RPMI8226 (cell line): ENCODE results near the gene RBFA.

Source experiments
- DNase-seq: peaks from one replicate; pipeline ENCODE4 v3.0.0-alpha.2; 2015

RBFA gene

DNA sequence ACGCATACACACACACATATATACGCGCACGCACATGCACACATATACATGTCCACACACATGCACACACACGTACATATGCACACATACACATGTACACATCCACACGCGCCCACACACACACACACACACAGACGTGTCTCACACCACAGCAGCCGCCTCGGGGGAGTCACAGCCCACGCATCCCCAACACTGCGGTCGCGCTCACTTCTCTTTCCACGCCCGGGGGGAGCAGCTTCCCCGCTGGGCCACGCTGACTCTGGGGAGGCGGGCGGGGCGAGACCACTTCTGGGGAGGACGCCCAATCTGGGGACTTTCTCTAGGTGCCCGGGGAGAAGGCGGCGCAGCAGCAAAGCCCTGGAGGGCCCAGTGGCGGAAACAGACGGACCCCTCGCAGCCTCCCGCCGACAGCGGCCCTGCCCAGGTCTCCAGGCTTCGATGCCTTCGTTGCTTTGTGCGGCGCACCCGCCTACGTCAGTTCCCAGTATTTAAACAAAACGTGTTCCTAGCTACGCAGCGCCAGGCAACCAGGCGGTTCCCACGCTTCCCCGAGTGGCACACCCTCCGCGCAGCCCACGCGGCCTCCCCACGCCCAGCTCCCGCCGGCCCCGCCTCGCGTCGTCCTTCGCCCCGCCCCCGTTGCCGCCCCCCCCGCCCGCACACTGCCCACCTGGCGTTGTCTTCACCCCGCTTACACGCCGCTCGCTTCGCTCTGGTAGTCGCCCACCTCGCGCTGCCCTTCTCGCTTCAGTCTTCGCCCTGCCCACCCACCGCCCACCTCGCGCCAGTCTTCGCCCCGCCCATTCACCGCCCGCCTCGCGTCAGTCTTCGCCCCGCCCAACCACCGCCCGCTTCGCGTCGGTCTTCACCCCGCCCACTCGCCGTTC is 810 bp upstream of the RBFA start:
- DNase-seq: no peak

DNA sequence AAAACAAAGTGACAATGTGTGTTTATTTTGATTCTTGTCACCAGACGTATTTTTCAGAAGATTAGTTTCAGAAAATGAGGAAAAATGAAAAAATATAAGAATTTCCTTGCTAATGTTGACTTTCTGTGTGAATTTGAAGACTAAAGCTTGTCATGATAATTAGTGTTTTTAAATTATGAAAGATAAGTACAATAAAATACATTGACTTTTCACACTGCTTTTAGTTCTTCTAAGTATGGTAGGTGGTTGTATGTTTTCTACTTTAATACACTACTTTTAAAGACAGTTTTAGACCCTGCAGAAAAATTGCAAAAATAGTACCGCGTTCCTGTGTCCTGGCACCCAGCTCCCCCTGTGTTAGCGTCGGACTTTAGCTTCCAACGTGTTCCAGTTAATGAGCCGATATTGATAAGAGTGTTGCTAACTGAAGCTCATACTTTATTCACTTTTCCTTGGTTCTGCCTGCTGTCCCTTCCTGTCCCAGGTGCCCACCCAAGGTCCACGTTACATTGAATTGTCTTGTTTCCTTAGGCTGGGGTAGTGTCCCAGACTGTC is 695 bp downstream of the RBFA start:
- peak; percentile 10 for DNase-seq

DNA sequence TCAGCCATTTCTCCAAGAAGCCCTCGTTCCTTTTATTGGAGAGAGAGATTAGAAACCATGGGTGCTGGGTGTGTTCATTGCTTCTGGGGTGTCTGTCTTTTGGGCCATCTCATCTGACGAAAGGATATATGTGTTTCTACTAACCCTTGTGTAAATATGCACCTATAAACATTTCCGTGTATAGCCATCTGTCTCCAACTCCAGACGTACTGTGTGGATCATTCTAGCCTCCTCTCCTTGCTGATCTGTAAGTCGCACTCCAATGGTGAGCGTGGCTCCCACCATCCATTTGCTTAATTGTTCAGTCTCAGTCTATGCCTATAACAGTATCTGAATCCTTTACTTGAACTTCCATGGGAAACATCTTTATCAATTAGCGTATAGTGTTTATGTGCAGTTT is 1.8 kb downstream of the RBFA start:
- no peak for DNase-seq

DNA sequence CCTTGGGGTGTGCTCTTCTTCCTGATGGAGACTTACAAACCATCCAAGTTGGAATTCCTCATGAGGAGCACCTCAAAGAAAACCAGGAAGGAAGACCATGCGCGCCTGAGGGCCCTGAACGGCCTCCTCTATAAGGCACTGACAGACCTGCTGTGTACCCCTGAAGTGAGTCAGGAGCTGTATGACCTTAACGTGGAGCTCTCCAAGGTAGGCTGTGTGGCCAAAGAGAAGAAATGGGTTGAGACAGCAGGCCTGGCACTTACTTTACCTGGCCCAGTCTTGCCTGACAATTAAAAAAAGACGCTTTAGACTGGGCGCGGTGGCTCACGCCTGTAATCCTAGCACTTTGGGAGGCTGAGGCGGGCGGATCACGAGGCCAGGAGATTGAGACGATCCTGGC is 3.1 kb downstream of the RBFA start:
- no peak for DNase-seq

DNA sequence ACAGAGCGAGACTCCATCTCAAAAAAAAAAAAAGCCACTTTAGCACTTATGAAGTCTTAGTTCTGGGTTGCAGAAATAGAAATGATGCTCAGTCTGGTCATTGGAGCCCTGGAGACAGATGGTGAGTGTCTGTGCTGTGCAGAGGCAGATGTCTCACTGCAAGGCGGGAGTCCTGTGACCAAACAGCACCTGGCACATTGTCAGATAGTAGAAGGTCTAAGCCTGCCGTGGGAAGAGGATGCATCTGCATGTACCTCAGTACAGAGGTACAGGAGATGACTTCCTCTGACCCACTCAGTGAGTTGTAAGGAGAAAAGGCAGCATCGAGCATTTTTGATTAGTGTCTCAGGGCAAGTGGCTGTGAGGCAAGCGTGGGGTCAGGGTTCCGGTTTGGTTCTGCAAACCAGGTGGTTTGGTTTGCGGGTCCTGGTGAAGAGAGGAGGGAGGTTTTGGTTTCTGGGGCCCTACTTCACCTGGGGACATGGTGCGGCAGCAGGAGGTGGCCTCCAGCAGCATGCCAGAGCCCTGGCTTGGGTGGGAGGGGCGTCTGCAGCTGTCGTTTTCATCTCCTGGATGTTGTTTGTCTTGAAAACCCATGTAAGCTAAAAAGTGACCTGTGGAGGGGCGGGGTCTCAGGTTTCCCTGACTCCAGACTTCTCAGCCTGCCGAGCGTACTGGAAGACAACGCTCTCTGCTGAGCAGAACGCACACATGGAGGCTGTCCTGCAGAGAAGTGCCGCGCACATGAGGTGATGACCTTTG is 3.8 kb downstream of the RBFA start:
- DNase-seq: no peak

DNA sequence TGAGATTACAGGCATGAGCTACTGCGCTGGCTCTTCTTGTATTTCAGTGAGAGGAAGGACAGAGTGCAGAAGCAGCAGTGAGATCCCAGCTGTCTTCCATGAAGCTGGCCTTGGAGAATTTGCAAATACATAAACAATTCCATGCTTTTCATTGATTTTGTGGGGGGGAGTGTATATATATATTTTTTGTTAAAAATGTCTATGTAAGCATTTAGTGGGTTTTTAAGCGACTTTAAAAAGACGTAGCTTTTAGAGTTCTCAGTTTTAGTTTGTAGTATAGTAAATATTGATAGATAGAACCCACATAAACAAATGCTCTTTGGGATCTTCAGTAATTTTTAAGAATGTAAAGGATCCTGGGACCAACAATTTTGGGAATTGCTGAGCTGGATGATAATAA is 6.3 kb downstream of the RBFA start:
- DNase-seq: no peak

DNA sequence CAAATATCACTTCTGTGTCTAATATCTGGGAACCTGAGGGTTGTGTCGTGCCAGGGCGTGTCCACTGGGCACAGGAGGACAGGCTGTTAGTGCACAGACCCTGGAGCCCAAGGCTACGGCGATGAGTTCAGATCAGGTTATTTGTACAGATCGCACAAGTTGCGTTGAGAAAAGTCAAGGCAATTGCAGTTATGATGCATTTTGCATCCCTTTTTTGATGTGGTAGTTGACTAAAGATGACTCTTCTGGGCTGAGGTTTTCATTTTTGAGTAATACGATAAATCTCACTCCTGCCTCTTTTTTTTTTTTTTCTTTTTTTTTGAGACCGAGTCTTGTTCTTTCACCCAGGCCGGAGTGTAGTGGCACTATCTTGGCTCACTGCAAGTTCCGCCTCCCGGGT is 7.2 kb downstream of the RBFA start:
- DNase-seq: no peak

DNA sequence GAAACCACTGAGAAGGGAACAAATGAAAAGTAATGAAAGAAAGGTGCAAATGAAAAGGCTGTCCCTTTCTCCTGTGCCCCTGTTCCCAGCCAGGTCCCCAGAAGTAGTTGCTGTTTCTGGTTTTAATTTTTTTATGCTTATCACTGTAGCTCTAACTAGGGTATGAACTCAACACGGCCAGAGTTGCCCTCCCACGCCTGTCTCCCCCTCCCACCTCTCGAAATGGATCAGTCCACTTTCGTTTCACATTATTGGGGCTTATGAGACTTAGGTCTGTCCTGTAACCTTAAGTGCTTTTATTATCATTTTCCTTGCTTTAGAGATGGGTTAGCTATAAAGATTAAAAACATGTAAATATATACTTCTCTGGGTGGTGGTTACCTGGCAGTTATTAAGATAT is 8.6 kb downstream of the RBFA start:
- DNase-seq: no peak

DNA sequence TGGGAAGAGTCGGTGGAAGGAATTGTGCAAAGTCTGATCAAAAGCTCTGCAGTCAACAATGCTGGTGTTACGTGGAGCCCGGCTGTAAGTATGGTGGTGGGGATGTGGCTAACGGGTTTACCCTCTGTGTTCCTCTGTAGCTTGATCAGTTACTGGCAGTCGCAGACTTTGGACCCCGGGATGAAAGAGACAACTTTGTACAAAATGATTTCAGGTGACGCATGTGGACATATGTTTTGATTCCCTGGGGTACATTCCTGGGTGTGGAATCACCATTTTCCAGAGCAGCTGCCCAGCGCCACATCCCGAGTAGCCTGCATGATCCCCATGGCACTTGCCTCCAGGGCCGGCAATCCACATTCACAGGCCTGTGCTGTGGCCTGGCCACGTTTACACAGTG is 9.8 kb downstream of the RBFA start:
- no peak for DNase-seq

DNA sequence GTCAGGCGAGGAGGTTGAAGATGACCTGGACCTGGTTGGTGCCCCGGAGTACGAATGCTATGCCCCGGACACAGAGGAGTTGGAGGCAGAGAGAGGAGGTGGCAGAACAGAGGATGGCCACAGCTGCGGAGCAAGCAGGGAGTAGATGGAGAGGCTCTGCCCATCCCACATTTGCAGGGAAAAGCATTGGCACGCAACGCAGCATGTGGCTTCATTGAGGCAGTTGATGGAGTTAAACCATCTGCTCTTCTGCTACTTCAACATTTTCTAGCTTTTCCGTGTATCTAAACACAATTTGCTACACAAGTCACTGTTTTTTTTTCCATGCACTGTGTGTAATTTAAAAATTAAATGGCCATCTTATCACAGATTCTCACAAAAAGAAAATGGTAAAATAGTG is 11.8 kb downstream of the RBFA start:
- DNase-seq: no peak

DNA sequence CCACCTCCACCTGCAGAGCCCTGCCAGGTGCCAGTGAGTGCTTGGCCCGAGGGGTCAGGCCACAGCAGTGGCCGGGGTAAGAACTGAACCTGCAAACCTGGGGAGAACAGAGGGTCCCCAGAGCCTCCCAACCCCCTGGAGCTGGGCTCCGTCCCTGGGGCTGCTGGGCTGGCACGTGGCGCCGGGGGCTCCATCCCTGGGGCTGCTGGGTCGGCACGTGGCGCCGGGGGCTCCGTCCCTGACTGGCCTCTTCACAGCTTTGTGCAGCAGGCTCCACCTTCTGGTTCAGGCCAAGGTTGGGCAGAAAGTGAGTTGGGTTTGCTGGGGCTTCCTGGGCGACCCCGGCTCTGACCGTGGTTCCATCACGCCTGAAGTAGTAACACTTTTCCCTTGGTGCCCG is 12.2 kb downstream of the RBFA start:
- DNase-seq: no peak

DNA sequence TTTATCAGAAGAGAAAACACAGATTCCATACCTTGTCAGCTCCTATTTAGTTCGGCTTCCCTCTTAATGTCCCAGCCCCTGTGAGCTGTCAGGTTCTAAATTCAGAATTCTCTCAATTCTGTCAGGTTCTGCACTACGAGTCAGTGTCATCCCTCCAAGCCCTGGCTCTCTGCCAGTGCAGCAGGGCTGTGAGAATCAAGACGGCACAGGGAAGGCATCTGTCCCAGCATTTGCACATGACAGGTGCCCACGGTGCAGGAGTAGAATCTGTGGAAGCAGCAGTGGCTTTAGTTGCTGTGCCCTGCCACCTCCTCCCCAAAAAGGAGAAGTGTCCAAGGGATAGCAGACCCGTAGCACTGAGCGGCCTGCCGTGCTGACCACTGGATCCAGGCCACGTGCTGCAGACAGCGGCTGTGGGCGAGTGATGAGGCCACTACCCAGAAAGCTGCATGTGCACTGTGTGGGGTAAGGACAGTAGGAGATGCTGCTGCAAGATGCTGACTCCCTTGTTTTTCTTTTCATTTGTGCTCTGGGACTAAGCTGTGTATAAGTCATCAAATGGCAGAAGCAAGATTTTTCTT is 12.8 kb downstream of the RBFA start:
- DNase-seq: no peak

DNA sequence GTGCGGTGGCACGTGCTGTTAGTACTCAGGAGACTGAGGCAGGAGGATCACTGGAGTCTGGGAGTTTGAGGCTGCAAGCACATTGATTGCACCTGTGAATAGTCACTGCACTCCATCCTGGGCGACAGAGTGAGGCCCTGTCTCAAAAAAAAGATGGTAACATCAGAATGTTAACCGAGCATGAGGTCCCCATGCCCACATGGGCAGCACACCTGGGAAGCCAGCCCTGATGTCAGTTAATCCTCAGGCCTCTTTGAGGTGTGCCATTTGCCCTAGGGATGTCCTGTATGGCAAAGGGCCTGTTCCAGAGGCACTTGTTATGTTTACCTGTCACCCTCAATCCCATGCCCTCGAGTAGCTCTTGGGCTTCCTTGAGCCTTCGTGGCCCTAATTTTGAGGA is 16.6 kb downstream of the RBFA start:
- no peak for DNase-seq

DNA sequence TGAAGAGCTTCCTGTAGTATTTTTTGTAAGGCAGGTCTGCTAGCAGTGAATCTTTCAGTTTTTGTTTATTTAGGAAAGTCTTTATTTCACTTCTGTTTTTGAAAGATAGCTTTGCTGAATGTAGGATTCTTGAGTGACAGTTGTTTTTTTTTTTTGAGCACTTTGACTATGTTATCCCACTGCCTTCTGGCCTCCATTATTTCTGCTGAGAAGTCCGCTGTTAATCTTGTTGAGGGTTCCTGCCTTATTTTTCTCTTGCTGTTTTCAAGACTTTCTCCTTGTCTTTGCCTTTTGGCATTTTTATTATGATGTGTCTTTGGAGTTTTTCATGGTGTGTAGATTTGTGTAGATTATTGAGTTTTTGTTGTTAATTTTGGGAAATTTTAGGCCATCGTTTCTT is 21.9 kb downstream of the RBFA start:
- DNase-seq: no peak

DNA sequence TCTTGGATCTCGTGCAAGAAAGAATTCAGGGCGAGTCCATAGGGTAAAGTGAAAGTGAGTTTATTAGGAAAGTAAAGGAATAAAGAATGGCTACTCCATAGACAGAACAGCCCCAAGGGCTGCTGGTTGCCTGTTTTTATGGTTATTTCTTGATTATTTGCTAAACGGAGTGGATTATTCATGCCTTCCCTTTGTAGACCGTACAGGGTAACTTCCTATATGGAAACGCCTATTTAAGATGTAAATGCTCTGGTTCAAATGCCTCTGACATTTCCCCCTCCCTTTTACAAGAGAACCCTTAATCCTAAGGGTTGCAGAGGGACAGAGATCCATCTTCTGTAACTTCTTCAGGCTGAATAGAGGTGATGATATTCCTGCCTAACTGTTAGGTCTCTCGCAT is 25.7 kb downstream of the RBFA start:
- no peak for DNase-seq

DNA sequence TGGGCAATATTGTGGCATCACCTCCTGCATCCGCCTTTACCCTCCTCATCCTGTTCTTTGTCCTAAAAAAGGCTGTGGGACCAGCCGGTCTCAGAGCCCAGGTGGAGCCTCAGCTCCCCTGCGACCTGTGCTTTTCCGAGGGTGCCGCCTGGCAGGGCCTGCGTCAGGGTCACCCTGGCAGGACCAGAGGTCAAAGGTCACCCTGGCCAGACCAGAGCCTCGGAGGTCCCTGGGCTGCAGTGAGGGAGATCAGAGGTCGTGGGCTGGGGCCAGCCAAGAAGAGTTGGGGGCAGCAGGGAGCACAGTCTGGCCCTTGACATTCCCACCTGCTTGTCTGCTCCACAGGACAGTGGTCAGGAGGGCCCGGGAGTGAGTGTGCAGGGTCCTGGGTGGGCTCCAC is 31.5 kb downstream of the RBFA start:
- DNase-seq: no peak

DNA sequence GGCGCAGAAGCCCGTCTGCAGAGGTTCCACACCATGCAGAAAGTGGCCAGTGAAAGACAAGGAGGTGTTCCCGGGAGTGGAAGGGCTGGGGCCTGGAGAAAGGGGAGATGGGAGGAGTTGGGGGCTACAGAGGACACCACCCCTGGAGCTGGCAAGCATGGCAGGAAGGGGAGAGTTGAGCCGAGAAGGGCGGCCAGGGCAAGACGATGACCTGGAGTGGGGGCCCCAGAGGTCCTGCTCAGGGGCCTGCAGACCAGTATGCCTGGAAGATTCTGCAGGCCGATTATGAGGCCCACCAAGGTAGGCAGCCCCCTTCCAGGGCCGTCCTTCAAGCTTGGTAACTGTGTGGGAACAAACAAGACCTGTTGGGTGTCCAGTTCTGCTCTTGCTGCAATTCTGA is 33.1 kb downstream of the RBFA start:
- no peak for DNase-seq

DNA sequence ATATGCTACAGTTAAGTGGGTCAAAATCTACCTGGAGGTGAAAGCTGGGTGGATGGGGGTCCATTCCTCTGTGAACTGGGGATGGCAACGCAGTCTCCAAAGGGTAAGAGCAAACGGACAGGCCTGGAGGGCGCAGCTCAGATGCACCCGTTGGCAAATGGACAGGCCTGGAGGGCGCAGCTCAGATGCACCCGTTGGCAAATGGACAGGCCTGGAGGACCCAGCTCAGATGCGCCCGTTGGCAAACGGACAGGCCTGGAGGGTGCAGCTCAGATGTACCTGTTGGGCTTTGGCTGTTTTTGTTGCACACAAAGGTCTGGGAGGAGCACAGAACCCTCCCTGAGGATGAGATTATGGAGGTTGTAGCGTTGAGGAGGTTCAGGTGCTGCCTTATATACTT is 33.7 kb downstream of the RBFA start:
- DNase-seq: no peak

DNA sequence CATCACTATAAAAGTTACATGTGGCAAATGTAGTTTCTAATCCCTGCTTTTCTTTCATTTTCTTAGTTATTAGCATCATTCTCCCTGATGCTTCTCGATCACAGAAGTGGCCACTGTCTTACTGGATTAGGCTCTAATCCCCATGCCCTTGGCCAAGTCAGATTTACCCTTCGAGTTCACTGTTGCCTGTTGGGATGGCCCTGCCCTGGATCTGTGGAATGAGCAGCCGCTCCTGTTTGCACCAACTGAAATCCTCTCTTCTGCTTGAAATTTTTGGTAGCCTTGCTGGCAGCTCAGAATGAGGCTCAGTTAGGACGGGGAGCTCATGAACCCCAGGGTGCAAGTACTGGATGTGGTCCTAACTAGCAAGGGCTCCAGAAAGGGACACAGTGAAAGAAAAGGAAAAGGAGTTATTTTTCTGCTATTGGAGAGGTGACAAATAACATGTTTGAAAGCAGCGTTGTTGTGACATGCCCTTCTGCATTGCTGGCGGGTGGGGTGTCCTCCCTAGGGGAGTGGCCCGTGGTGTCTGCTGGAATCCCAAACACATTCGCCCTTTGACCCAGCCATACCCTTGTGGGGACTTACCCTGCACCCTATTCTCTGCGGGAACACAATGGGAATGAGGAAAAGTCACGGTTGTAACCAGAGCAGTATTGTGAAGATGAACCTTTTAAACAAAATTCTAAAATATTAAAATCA is 34.5 kb downstream of the RBFA start:
- no peak for DNase-seq

DNA sequence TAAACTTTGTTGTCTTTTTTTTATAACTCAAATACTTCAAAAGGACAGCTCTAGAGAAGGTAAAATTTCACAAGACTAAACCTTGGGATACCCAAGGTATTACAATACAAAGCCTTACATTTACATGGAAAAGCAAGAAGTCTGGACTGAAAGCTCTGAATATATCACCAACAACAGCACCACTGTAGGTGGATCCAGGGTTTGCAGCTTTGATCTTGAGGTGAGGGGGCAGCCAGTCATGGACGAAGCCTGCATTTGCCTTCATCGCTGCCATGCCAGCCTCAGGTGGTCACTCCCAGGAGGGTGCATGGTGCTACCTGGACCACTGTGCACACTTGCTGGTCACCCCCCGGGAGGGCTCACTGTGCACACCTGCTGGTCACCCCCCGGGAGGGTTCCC is 36.6 kb downstream of the RBFA start:
- DNase-seq: no peak

DNA sequence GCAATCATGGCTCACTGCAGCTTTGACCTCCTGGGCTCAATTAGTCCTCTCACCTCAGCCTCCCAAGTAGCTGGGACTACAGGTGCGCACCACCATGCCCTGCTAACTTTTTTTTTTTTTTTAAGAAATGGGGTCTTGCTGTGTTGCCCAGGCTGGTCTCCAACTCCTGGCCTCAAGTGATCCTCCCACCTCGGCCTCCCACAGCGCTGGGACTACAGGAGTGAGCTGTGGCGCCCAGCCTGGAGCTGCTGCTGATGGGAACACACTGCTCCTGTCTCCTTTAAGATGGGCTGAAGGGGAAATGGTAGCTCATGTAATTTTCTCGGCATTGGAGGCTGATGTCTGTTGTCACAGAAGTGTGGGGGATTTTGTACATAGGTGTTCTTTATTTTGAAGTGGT is 39.9 kb downstream of the RBFA start:
- DNase-seq: no peak

DNA sequence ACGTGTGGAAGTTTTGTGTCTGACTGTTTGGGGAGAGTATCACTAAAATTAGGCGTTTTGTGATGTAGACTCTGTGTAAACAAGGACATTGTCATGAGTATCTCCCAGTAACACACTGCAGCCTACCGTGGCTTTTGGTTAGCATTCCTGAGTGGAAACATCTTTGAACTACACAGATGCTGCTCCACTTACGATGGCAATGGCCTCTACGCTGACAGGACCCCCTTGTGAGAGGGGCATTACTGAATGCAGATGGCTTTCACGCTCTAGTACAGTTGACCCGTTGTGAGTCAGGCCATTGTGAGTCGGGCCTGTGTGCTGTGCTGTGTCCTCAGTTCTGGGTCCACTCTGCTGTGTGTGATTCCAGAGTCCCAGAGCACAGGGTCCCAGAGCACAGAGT is 40.5 kb downstream of the RBFA start:
- DNase-seq: no peak

DNA sequence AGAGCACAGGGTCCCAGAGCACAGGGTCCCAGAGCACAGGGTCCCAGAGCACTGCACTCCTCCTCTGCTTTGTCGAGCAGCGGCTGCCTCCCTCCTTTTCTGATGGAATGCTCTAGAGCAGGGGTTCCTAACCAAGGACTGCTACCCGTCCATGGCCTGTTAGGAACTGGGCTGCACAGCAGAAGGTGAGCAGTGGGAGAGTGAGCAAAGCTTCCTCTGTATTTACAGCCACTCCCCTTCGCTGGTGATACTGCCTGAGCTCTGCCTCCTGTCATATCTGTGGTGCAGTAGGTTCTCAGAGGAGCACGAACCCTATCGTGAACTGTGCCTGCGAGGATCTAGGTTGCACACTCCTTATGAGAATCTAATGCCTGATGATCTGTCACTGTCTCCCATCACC is 41.7 kb downstream of the RBFA start:
- DNase-seq: no peak
